GM23338 (cell line): ENCODE measurements around the gene CALML5.

Experiments
- CREB1 ChIP-seq: fragments of 250-450 bp; sonication (Bioruptor Pico); IDR thresholded peaks from 2 replicates; pipeline ENCODE4 v1.5.0; 2020; ENCODE audit warnings: low read depth, mild to moderate bottlenecking, moderate library complexity
- CTCF ChIP-seq, 2 experiments: fragments of 200-600 bp in 1 of 2; sonication (generic) in 1 of 2; conservative IDR thresholded peaks; 2 replicates each; pipeline versions ENCODE4 v1.5.1 to v1.6.1; 2016 to 2017; ENCODE audit warnings: antibody characterized with exemption in 2 of 2, low read depth in 2 of 2, mild to moderate bottlenecking in 2 of 2, moderate library complexity in 1 of 2
- ETS1 ChIP-seq: IDR thresholded peaks from 2 replicates; pipeline ENCODE4 v1.6.1; 2016; ENCODE audit warnings: antibody characterized with exemption
- EZH2 ChIP-seq: fragments of 200-600 bp; sonication (generic); IDR thresholded peaks from one replicate; pipeline ENCODE4 v1.8.0; 2017; ENCODE audit warnings: antibody characterized with exemption, mild to moderate bottlenecking, low read depth; ENCODE audit not compliant: unreplicated experiment
- EZH2phosphoT487 ChIP-seq: fragments of 200-600 bp; sonication (generic); IDR thresholded peaks from one replicate; pipeline ENCODE4 v1.8.1; 2018; ENCODE audit warnings: antibody characterized with exemption; ENCODE audit not compliant: unreplicated experiment
- NANOG ChIP-seq: IDR thresholded peaks from 2 replicates; pipeline ENCODE4 v1.6.1; 2016; ENCODE audit warnings: antibody characterized with exemption, borderline replicate concordance
- POLR2AphosphoS5 ChIP-seq: IDR thresholded peaks from 2 replicates; pipeline ENCODE4 v1.6.1; 2016; ENCODE audit warnings: antibody characterized with exemption, low read depth
- REST ChIP-seq: IDR thresholded peaks from one replicate; pipeline ENCODE4 v1.6.1; 2018; ENCODE audit warnings: antibody characterized with exemption; ENCODE audit not compliant: unreplicated experiment
- ZNF114 ChIP-seq: fragments of 250-450 bp; sonication (Bioruptor Pico); IDR thresholded peaks from 2 replicates; pipeline ENCODE4 v1.5.0; 2020; ENCODE audit warnings: mild to moderate bottlenecking, moderate library complexity
- ZNF331 ChIP-seq: fragments of 250-450 bp; sonication (Bioruptor Pico); IDR thresholded peaks from 2 replicates; pipeline ENCODE4 v1.5.0; 2020; ENCODE audit warnings: low read depth, mild to moderate bottlenecking, moderate library complexity
- ZNF462 ChIP-seq: fragments of 250-450 bp; sonication (Bioruptor Pico); IDR thresholded peaks from 2 replicates; pipeline ENCODE4 v1.5.0; 2020; ENCODE audit warnings: mild to moderate bottlenecking, moderate library complexity

GRCh38 chr10:5485948-5486852 lies 13.2 kb downstream of the CALML5 start:
- TF ChIP-seq CTCF (conservative IDR thresholded peaks at IDR 0.05; ENCODE audit: low read depth in 2 of 2) (no peak), REST (no peak), POLR2AphosphoS5 (no peak), EZH2phosphoT487 (no peak), ZNF331 (CRISPR knock-in tag) (no peak), ZNF114 (CRISPR knock-in tag) (no peak), ZNF462 (CRISPR knock-in tag) (no peak), CREB1 (no peak), NANOG (no peak), ETS1 (no peak), EZH2 (no peak)
